AG08395 (cell line): Measurements from ENCODE around the gene RTL10.

Experiments
- DNase-seq: peaks from one replicate; pipeline ENCODE4 v3.0.0; 2012; ENCODE audit warnings: mixed read lengths, low spot score

The RTL10 gene

GRCh38 chr22:19807914-19808872, 46.5 kb downstream of the RTL10 start:
- DNase-seq: no peak

GRCh38 chr22:19807161-19807913, 47.3 kb downstream of the RTL10 start:
- no peak for DNase-seq

- no peak for DNase-seq
These were observed 48.2 kb downstream of the RTL10 start for GRCh38 chr22:19806213-19807160.

GRCh38 chr22:19805821-19806212, 48.9 kb downstream of the RTL10 start:
- no peak for DNase-seq
